ENCODE results near the gene ARMC7. TPM values are rescaled to one million over a fixed set of nuclear protein-coding genes. Genes with fewer than 3 reads are reported as not detected.
"Not testable (repeated sequence)": the region's sequence is repeated elsewhere in the genome, so short reads cannot be mapped to it uniquely, and the experiment has no call there.

Gene ARMC7
- total RNA-seq, 2 experiments from 2014 or later: 16.1 to 17.0 TPM

GRCh38 chr17:75131278-75132017 lies 21.7 kb downstream of the ARMC7 start, which contains the start of gene NT5C:
Gene NT5C (minus strand): TSS chr17:75131742. CDS start chr17:75131707, 35 bp downstream.
- H3K9me3 Mint-ChIP-seq (ENCODE audit: insufficient read depth): no peaks in the 10 kb centered on the region
- H3K36me3 Mint-ChIP-seq (ENCODE audit: low read depth): peaks cover 32% of the 10 kb centered on the region

GRCh38 chr17:75132018-75133000 lies 22.5 kb downstream of the ARMC7 start:
- not testable (repeated sequence) for H3K9me3 Mint-ChIP-seq (ENCODE audit: insufficient read depth); H3K27me3 Mint-ChIP-seq (ENCODE audit: low read depth); ATAC-seq; DNase-seq
- H3K36me3 Mint-ChIP-seq (ENCODE audit: low read depth): peaks cover 36% of the 10 kb centered on the region
- POLR2A ChIA-PET: interaction anchor here (0.6 to 4.0 kb wide), 4 partner anchors 18 to 89 kb away, joined by 4 to 28 read pairs (median 10); partner anchors contain the start of genes ARMC7 and JPT1
- H3K27ac Mint-ChIP-seq: peak overlapping the region; percentile 88
- H3K4me1 Mint-ChIP-seq (ENCODE audit: low read depth): peaks cover 27% of the 10 kb centered on the region
- peak overlapping the region; percentile 82 for H3K4me3 Mint-ChIP-seq
- CTCF ChIA-PET: interaction anchor here (0.6 to 6.5 kb wide), 13 partner anchors 8 to 171 kb away, joined by 3 to 115 read pairs (median 5); partner anchors contain the start of gene ARMC7

More at GRCh38 chr17:75131278-75132017, 21.7 kb downstream of the ARMC7 start, which contains the start of gene NT5C:
- Mint-ChIP-seq H3K27me3 (ENCODE audit: low read depth) (no peaks in the 10 kb centered on the region), H3K4me1 (ENCODE audit: low read depth) (peaks cover 27% of the 10 kb centered on the region), H3K4me3 (peak within 1 kb of the TSS; percentile 87), H3K27ac (peak within 1 kb of the TSS; percentile 88)
- peak; percentile 78 for ATAC-seq
- POLR2A ChIA-PET: interaction anchor here (0.6 to 4.0 kb wide), 9 partner anchors 10 to 118 kb away, joined by 3 to 28 read pairs (median 4); partner anchors contain the start of genes ARMC7, JPT1 and MRPL58
- DNase-seq: peak; percentile 77
- CTCF ChIA-PET: interaction anchor here (0.6 to 6.5 kb wide), 23 partner anchors 10 to 170 kb away, joined by 3 to 115 read pairs (median 4); partner anchors contain the start of genes ARMC7, CDR2L, JPT1 and MRPL58

- ChIA-PET POLR2A (no interaction called here), CTCF (interaction anchor here (1.4 to 6.5 kb wide), 5 partner anchors 12 to 172 kb away, joined by 4 to 115 read pairs (median 7); partner anchors contain the start of gene ARMC7)
- peaks cover 27% of the 10 kb centered on the region for H3K4me1 Mint-ChIP-seq (ENCODE audit: low read depth)
- no peak for DNase-seq
- H3K36me3 Mint-ChIP-seq (ENCODE audit: low read depth): peaks cover 36% of the 10 kb centered on the region
- no peaks in the 10 kb centered on the region for H3K27me3 Mint-ChIP-seq (ENCODE audit: low read depth)
- no peaks in the 10 kb centered on the region for H3K9me3 Mint-ChIP-seq (ENCODE audit: insufficient read depth)
- no peak for ATAC-seq
- H3K27ac Mint-ChIP-seq: peak overlapping the region; percentile 64
- H3K4me3 Mint-ChIP-seq: no peak overlapping the region
Measured at GRCh38 chr17:75133001-75133400, 23.2 kb downstream of the ARMC7 start.

GRCh38 chr17:75133607-75134347 lies 24.0 kb downstream of the ARMC7 start:
- POLR2A ChIA-PET; H3K4me3 Mint-ChIP-seq; ATAC-seq; DNase-seq; H3K9me3 Mint-ChIP-seq (ENCODE audit: insufficient read depth); H3K27me3 Mint-ChIP-seq (ENCODE audit: low read depth): not testable (repeated sequence)
- Mint-ChIP-seq H3K36me3 (ENCODE audit: low read depth) (peaks cover 39% of the 10 kb centered on the region), H3K27ac (peak overlapping the region; percentile 49), H3K4me1 (ENCODE audit: low read depth) (peaks cover 27% of the 10 kb centered on the region)
- CTCF ChIA-PET: interaction anchor here (0.7 to 6.5 kb wide), 4 partner anchors 21 to 173 kb away, joined by 3 to 115 read pairs (median 17); partner anchors contain the start of gene ARMC7

GRCh38 chr17:75135452-75135851 lies 25.7 kb downstream of the ARMC7 start:
- POLR2A ChIA-PET: no interaction called here
- H3K27ac Mint-ChIP-seq: peak overlapping the region; percentile 17
- peaks cover 42% of the 10 kb centered on the region for H3K36me3 Mint-ChIP-seq (ENCODE audit: low read depth)
- no peaks in the 10 kb centered on the region for H3K9me3 Mint-ChIP-seq (ENCODE audit: insufficient read depth)
- CTCF ChIA-PET: no interaction called here
- peaks cover 26% of the 10 kb centered on the region for H3K4me1 Mint-ChIP-seq (ENCODE audit: low read depth)
- H3K27me3 Mint-ChIP-seq (ENCODE audit: low read depth): no peaks in the 10 kb centered on the region
- DNase-seq (no peak), ATAC-seq (no peak)
- no peak overlapping the region for H3K4me3 Mint-ChIP-seq

- Mint-ChIP-seq H3K27me3 (ENCODE audit: low read depth) (no peaks in the 10 kb centered on the region), H3K27ac (peak overlapping the region; percentile 17), H3K4me1 (ENCODE audit: low read depth) (peaks cover 27% of the 10 kb centered on the region), H3K9me3 (ENCODE audit: insufficient read depth) (no peaks in the 10 kb centered on the region), H3K36me3 (ENCODE audit: low read depth) (peaks cover 42% of the 10 kb centered on the region), H3K4me3 (no peak overlapping the region)
- DNase-seq: no peak
- CTCF ChIA-PET: interaction anchor here (0.9 kb wide), 1 partner anchor 66 kb away, joined by 3 read pairs; no protein-coding TSS in a partner anchor
- ATAC-seq: no peak
- POLR2A ChIA-PET: interaction anchor here (0.7 to 1.4 kb wide), 2 partner anchors 18 to 257 kb away, joined by 4 to 5 read pairs; partner anchors contain the start of gene JPT1
Measured at GRCh38 chr17:75135946-75136345, 26.2 kb downstream of the ARMC7 start.

- H3K9me3 Mint-ChIP-seq (ENCODE audit: insufficient read depth); H3K27me3 Mint-ChIP-seq (ENCODE audit: low read depth); H3K27ac Mint-ChIP-seq; ATAC-seq; DNase-seq; H3K4me3 Mint-ChIP-seq: not testable (repeated sequence)
- POLR2A ChIA-PET: interaction anchor here (1.2 kb wide), 1 partner anchor 17 kb away, joined by 3 read pairs; the partner anchor contains the start of gene JPT1
- CTCF ChIA-PET: interaction anchor here (1.2 kb wide), 1 partner anchor 24 kb away, joined by 7 read pairs; no protein-coding TSS in a partner anchor
- Mint-ChIP-seq H3K4me1 (ENCODE audit: low read depth) (peaks cover 33% of the 10 kb centered on the region), H3K36me3 (ENCODE audit: low read depth) (peaks cover 51% of the 10 kb centered on the region)
Measured at GRCh38 chr17:75137762-75138161, 28.0 kb downstream of the ARMC7 start.

GRCh38 chr17:75138519-75138918 lies 28.8 kb downstream of the ARMC7 start:
- ChIA-PET CTCF (interaction anchor here (1.2 kb wide), 1 partner anchor 24 kb away, joined by 4 read pairs; no protein-coding TSS in a partner anchor), POLR2A (interaction anchor here (1.2 kb wide), 1 partner anchor 16 kb away, joined by 3 read pairs; the partner anchor contains the start of gene JPT1)
- H3K27ac Mint-ChIP-seq: no peak overlapping the region
- H3K4me3 Mint-ChIP-seq: no peak overlapping the region
- H3K9me3 Mint-ChIP-seq (ENCODE audit: insufficient read depth): no peaks in the 10 kb centered on the region
- peaks cover 27% of the 10 kb centered on the region for H3K4me1 Mint-ChIP-seq (ENCODE audit: low read depth)
- H3K36me3 Mint-ChIP-seq (ENCODE audit: low read depth): peaks cover 51% of the 10 kb centered on the region
- ATAC-seq: no peak
- no peak for DNase-seq
- no peaks in the 10 kb centered on the region for H3K27me3 Mint-ChIP-seq (ENCODE audit: low read depth)

- Mint-ChIP-seq H3K27ac (no peak overlapping the region), H3K4me1 (ENCODE audit: low read depth) (peaks cover 27% of the 10 kb centered on the region), H3K36me3 (ENCODE audit: low read depth) (peaks cover 70% of the 10 kb centered on the region), H3K9me3 (ENCODE audit: insufficient read depth) (no peaks in the 10 kb centered on the region), H3K27me3 (ENCODE audit: low read depth) (no peaks in the 10 kb centered on the region), H3K4me3 (no peak overlapping the region)
- DNase-seq (no peak), ATAC-seq (no peak)
- ChIA-PET POLR2A (interaction anchor here (0.6 to 3.0 kb wide), 4 partner anchors 11 to 63 kb away, joined by 3 to 11 read pairs (median 4); partner anchors contain the start of genes JPT1 and NUP85), CTCF (interaction anchor here (1.3 to 2.3 kb wide), 3 partner anchors 28 to 64 kb away, joined by 3 to 16 read pairs (median 4); partner anchors contain the start of gene NUP85)
Measured at GRCh38 chr17:75142236-75142971, 32.6 kb downstream of the ARMC7 start.

Measured in activated CD8-positive, alpha-beta T cell treated with anti-CD3 and anti-CD28 coated beads, Interleukin-2, amount 10 ng/mL, durations not matched to agents 7 days and 5 days (primary cell).